ENCODE data around the gene RASD2.

The RASD2 gene

GRCh38 chr22:35589756-35590093 is 49.1 kb downstream of the RASD2 start:
- Histone ChIP-seq H3K4me1 (ENCODE audit: control insufficient read depth, insufficient read depth, low read depth, low read length) (peaks cover 14% of the 10 kb centered on the region), H3K27ac (ENCODE audit: low read length, poor library complexity, severe bottlenecking) (no peak overlapping the region), H3K36me3 (ENCODE audit: control insufficient read depth in 1 of 2, insufficient read depth in 2 of 2, low read depth in 1 of 2, low read length in 2 of 2) (no peaks in the 10 kb centered on the region), H2BK12ac (ENCODE audit: low read length in 2 of 2) (no peak overlapping the region), H2BK5ac (ENCODE audit: low read depth, low read length, poor library complexity, severe bottlenecking) (no peak overlapping the region), H3K4me3 (ENCODE audit: insufficient read depth in 1 of 2, low read depth in 1 of 2, low read length in 2 of 2) (no peak overlapping the region), H3K9me3 (ENCODE audit: control insufficient read depth, low read length) (no peaks in the 10 kb centered on the region), H3K79me1 (replicated peaks; ENCODE audit: low read length, poor library complexity, severe bottlenecking) (no peaks in the 10 kb centered on the region), H3K27me3 (ENCODE audit: control insufficient read depth in 1 of 2, insufficient read depth in 1 of 2, low read length in 2 of 2) (no peaks in the 10 kb centered on the region), H3K23ac (ENCODE audit: low read length in 2 of 2) (no peak overlapping the region), H3K9ac (ENCODE audit: low read length) (no peak overlapping the region), H3K18ac (ENCODE audit: low read depth in 1 of 2, low read length in 2 of 2) (peak overlapping the region; percentile 39 to 42), H2BK120ac (ENCODE audit: low read depth, low read length) (no peak overlapping the region), H4K91ac (ENCODE audit: low read length) (no peak overlapping the region), H3K4me2 (ENCODE audit: low read length, poor library complexity, severe bottlenecking) (no peak overlapping the region), H3K14ac (ENCODE audit: low read length in 2 of 2) (no peak overlapping the region), H2AK5ac (ENCODE audit: low read length, severe bottlenecking) (no peak overlapping the region), H3K4ac (ENCODE audit: low read depth in 1 of 2, low read length in 2 of 2) (no peak overlapping the region), H2AFZ (ENCODE audit: low read depth, low read length) (no peak overlapping the region), H4K8ac (ENCODE audit: low read length) (no peak overlapping the region), H2BK15ac (ENCODE audit: low read depth, poor library complexity, severe bottlenecking) (peak overlapping the region; percentile 55)
- no peak for DNase-seq
- WGBS, result 72% methylated on average over 6 of the region's 6 CpGs

- Histone ChIP-seq H3K27ac (ENCODE audit: low read length, poor library complexity, severe bottlenecking) (no peak overlapping the region), H3K4me2 (ENCODE audit: low read length, poor library complexity, severe bottlenecking) (no peak overlapping the region), H3K14ac (ENCODE audit: low read length in 2 of 2) (peak overlapping the region in 1 of 2 experiments; percentile 71), H3K36me3 (ENCODE audit: control insufficient read depth in 1 of 2, insufficient read depth in 2 of 2, low read depth in 1 of 2, low read length in 2 of 2) (no peaks in the 10 kb centered on the region), H3K18ac (ENCODE audit: low read depth in 1 of 2, low read length in 2 of 2) (peak overlapping the region in 1 of 2 experiments; percentile 25), H2BK120ac (ENCODE audit: low read depth, low read length) (no peak overlapping the region), H4K91ac (ENCODE audit: low read length) (peak overlapping the region; percentile 66), H3K4me1 (ENCODE audit: control insufficient read depth, insufficient read depth, low read depth, low read length) (peaks cover 14% of the 10 kb centered on the region), H3K23ac (ENCODE audit: low read length in 2 of 2) (no peak overlapping the region), H4K8ac (ENCODE audit: low read length) (no peak overlapping the region), H2AK5ac (ENCODE audit: low read length, severe bottlenecking) (no peak overlapping the region), H2AFZ (ENCODE audit: low read depth, low read length) (no peak overlapping the region), H3K27me3 (ENCODE audit: control insufficient read depth in 1 of 2, insufficient read depth in 1 of 2, low read length in 2 of 2) (no peaks in the 10 kb centered on the region), H3K4ac (ENCODE audit: low read depth in 1 of 2, low read length in 2 of 2) (no peak overlapping the region), H3K79me1 (replicated peaks; ENCODE audit: low read length, poor library complexity, severe bottlenecking) (no peaks in the 10 kb centered on the region), H3K9me3 (ENCODE audit: control insufficient read depth, low read length) (no peaks in the 10 kb centered on the region), H3K4me3 (ENCODE audit: insufficient read depth in 1 of 2, low read depth in 1 of 2, low read length in 2 of 2) (no peak overlapping the region), H3K9ac (ENCODE audit: low read length) (no peak overlapping the region), H2BK5ac (ENCODE audit: low read depth, low read length, poor library complexity, severe bottlenecking) (no peak overlapping the region), H2BK12ac (ENCODE audit: low read length in 2 of 2) (peak overlapping the region in 1 of 2 experiments; percentile 80), H2BK15ac (ENCODE audit: low read depth, poor library complexity, severe bottlenecking) (peak overlapping the region; percentile 73)
- DNase-seq, result no peak
- 68% methylated on average over 12 of the region's 13 CpGs for WGBS
Observed at GRCh38 chr22:35590634-35591295, 50.1 kb downstream of the RASD2 start.

- no peaks in the 10 kb centered on the region for H3K9me3 ChIP-seq (ENCODE audit: control insufficient read depth, low read length)
- H3K36me3 ChIP-seq (ENCODE audit: control insufficient read depth in 1 of 2, insufficient read depth in 2 of 2, low read depth in 1 of 2, low read length in 2 of 2), result no peaks in the 10 kb centered on the region
- H3K23ac ChIP-seq (ENCODE audit: low read length in 2 of 2), result no peak overlapping the region
- H3K4me1 ChIP-seq (ENCODE audit: control insufficient read depth, insufficient read depth, low read depth, low read length), result peaks cover 14% of the 10 kb centered on the region
- 95% methylated on average over 14 of the region's 14 CpGs for WGBS
- H4K8ac ChIP-seq (ENCODE audit: low read length), result no peak overlapping the region
- H3K4me2 ChIP-seq (ENCODE audit: low read length, poor library complexity, severe bottlenecking), result no peak overlapping the region
- H3K4me3 ChIP-seq (ENCODE audit: insufficient read depth in 1 of 2, low read depth in 1 of 2, low read length in 2 of 2), result no peak overlapping the region
- H2AFZ ChIP-seq (ENCODE audit: low read depth, low read length), result no peak overlapping the region
- no peak overlapping the region for H3K27ac ChIP-seq (ENCODE audit: low read length, poor library complexity, severe bottlenecking)
- no peak overlapping the region for H3K14ac ChIP-seq (ENCODE audit: low read length in 2 of 2)
- no peak overlapping the region for H2BK5ac ChIP-seq (ENCODE audit: low read depth, low read length, poor library complexity, severe bottlenecking)
- H3K18ac ChIP-seq (ENCODE audit: low read depth in 1 of 2, low read length in 2 of 2), result peak overlapping the region in 1 of 2 experiments; percentile 65
- H3K9ac ChIP-seq (ENCODE audit: low read length), result no peak overlapping the region
- no peaks in the 10 kb centered on the region for H3K27me3 ChIP-seq (ENCODE audit: control insufficient read depth in 1 of 2, insufficient read depth in 1 of 2, low read length in 2 of 2)
- DNase-seq, result no peak
- H2BK120ac ChIP-seq (ENCODE audit: low read depth, low read length), result no peak overlapping the region
- peak overlapping the region in 1 of 2 experiments; percentile 60 for H2BK12ac ChIP-seq (ENCODE audit: low read length in 2 of 2)
- H2AK5ac ChIP-seq (ENCODE audit: low read length, severe bottlenecking), result no peak overlapping the region
- H4K91ac ChIP-seq (ENCODE audit: low read length), result peak overlapping the region; percentile 34
- no peak overlapping the region for H3K4ac ChIP-seq (ENCODE audit: low read depth in 1 of 2, low read length in 2 of 2)
- no peak overlapping the region for H2BK15ac ChIP-seq (ENCODE audit: low read depth, poor library complexity, severe bottlenecking)
- H3K79me1 ChIP-seq (replicated peaks; ENCODE audit: low read length, poor library complexity, severe bottlenecking), result no peaks in the 10 kb centered on the region
Observed at GRCh38 chr22:35591714-35592417, 51.2 kb downstream of the RASD2 start.

GRCh38 chr22:35592418-35592967 is 51.9 kb downstream of the RASD2 start:
- Histone ChIP-seq H3K4me1 (ENCODE audit: control insufficient read depth, insufficient read depth, low read depth, low read length) (peaks cover 11% of the 10 kb centered on the region), H3K27ac (ENCODE audit: low read length, poor library complexity, severe bottlenecking) (no peak overlapping the region), H2AFZ (ENCODE audit: low read depth, low read length) (peak overlapping the region; percentile 46), H4K91ac (ENCODE audit: low read length) (peak overlapping the region; percentile 4), H2BK15ac (ENCODE audit: low read depth, poor library complexity, severe bottlenecking) (no peak overlapping the region), H3K18ac (ENCODE audit: low read depth in 1 of 2, low read length in 2 of 2) (peak overlapping the region in 1 of 2 experiments; percentile 64), H3K9me3 (ENCODE audit: control insufficient read depth, low read length) (no peaks in the 10 kb centered on the region), H3K4ac (ENCODE audit: low read depth in 1 of 2, low read length in 2 of 2) (no peak overlapping the region), H3K4me3 (ENCODE audit: insufficient read depth in 1 of 2, low read depth in 1 of 2, low read length in 2 of 2) (no peak overlapping the region), H3K27me3 (ENCODE audit: control insufficient read depth in 1 of 2, insufficient read depth in 1 of 2, low read length in 2 of 2) (no peaks in the 10 kb centered on the region), H3K9ac (ENCODE audit: low read length) (no peak overlapping the region), H3K23ac (ENCODE audit: low read length in 2 of 2) (no peak overlapping the region), H2BK5ac (ENCODE audit: low read depth, low read length, poor library complexity, severe bottlenecking) (no peak overlapping the region), H3K79me1 (replicated peaks; ENCODE audit: low read length, poor library complexity, severe bottlenecking) (no peaks in the 10 kb centered on the region), H2BK12ac (ENCODE audit: low read length in 2 of 2) (peak overlapping the region in 1 of 2 experiments; percentile 49), H4K8ac (ENCODE audit: low read length) (peak overlapping the region; percentile 21), H3K14ac (ENCODE audit: low read length in 2 of 2) (no peak overlapping the region), H3K36me3 (ENCODE audit: control insufficient read depth in 1 of 2, insufficient read depth in 2 of 2, low read depth in 1 of 2, low read length in 2 of 2) (no peaks in the 10 kb centered on the region), H3K4me2 (ENCODE audit: low read length, poor library complexity, severe bottlenecking) (no peak overlapping the region), H2BK120ac (ENCODE audit: low read depth, low read length) (no peak overlapping the region), H2AK5ac (ENCODE audit: low read length, severe bottlenecking) (no peak overlapping the region)
- 73% methylated on average over 4 of the region's 4 CpGs for WGBS
- DNase-seq, result no peak
